HEK293 (cell line): ENCODE measurements around the gene COX7A2L.

ENCODE experiments used
- CTCF ChIA-PET: fragments of 350-600 bp; formaldehyde crosslinking; extraction: SDS; loops from one replicate; lab custom pipeline; 2021; ENCODE audit warnings: antibody characterized with exemption; lab: Yijun Ruan, JAX
- POLR2A ChIA-PET: fragments of 300-600 bp; formaldehyde crosslinking; extraction: SDS; loops from one replicate; lab custom pipeline; 2020; ENCODE audit warnings: antibody characterized with exemption, inconsistent platforms; lab: Yijun Ruan, JAX
- H3K27ac ChIP-seq: fragments of 200-500 bp; sonication (Bioruptor generic); 2 replicates; pipeline ENCODE4 v1.5.1; 2014; ENCODE audit warnings: low read depth, low read length, control low read depth, inconsistent platforms; ENCODE audit errors: extremely low read depth
- H3K36me3 ChIP-seq, 2 experiments: fragments of 200-500 bp in 1 of 2; sonication (Bioruptor generic) in 1 of 2; 1 replicate in 1 of 2; 2 replicates in 1 of 2; pipeline ENCODE4 v1.5.1; 2014 to 2017; ENCODE audit warnings: inconsistent platforms in 2 of 2, low read length in 2 of 2; ENCODE audit not compliant: control insufficient read depth in 2 of 2, insufficient read depth in 1 of 2
- H3K4me1 ChIP-seq: fragments of 200-500 bp; sonication (Bioruptor generic); 2 replicates; pipeline ENCODE4 v1.5.1; 2014; ENCODE audit warnings: mild to moderate bottlenecking, low read length, inconsistent platforms; ENCODE audit not compliant: control insufficient read depth, insufficient read depth
- H3K4me3 ChIP-seq: 2 replicates; pipeline ENCODE4 v1.5.1; 2011; ENCODE audit warnings: low read depth, mild to moderate bottlenecking, control low read depth, low read length, moderate library complexity
- H3K9me3 ChIP-seq: fragments of 200-500 bp; sonication (Bioruptor generic); 2 replicates; pipeline ENCODE4 v1.5.1; 2014; ENCODE audit warnings: low read depth, low read length, inconsistent platforms; ENCODE audit not compliant: control insufficient read depth, insufficient read depth
- BCL11B ChIP-seq: fragments of 450-650 bp; formaldehyde crosslinking; IDR thresholded peaks from 2 replicates; pipeline ENCODE4 v1.5.1; 2016; ENCODE audit warnings: low read depth, missing biosample characterization, missing genetic modification characterization
- HOXD13 ChIP-seq: sonication (generic); formaldehyde crosslinking; IDR thresholded peaks from 2 replicates; pipeline ENCODE4 v1.8.0; 2022; ENCODE audit warnings: missing genetic modification reagents, borderline replicate concordance
- SP7 ChIP-seq: fragments of 450-650 bp; formaldehyde crosslinking; IDR thresholded peaks from 2 replicates; pipeline ENCODE4 v1.5.1; 2016; ENCODE audit warnings: missing biosample characterization, missing genetic modification characterization
- WT1 ChIP-seq: fragments of 450-650 bp; formaldehyde crosslinking; IDR thresholded peaks from 2 replicates; pipeline ENCODE4 v1.5.1; 2016; ENCODE audit warnings: missing biosample characterization, missing genetic modification characterization
- ZBTB21 ChIP-seq: fragments of 450-650 bp; formaldehyde crosslinking; IDR thresholded peaks from 2 replicates; pipeline ENCODE4 v1.5.1; 2017; ENCODE audit warnings: missing biosample characterization, missing genetic modification characterization
- ZIC2 ChIP-seq: fragments of 450-650 bp; formaldehyde crosslinking; IDR thresholded peaks from 2 replicates; pipeline ENCODE4 v1.5.1; 2016; ENCODE audit warnings: missing biosample characterization, missing genetic modification characterization
- ZNF132 ChIP-seq: fragments of 450-650 bp; formaldehyde crosslinking; IDR thresholded peaks from 2 replicates; pipeline ENCODE4 v1.5.1; 2017; ENCODE audit warnings: missing biosample characterization, missing genetic modification characterization, borderline replicate concordance
- ZNF133 ChIP-seq: fragments of 450-650 bp; formaldehyde crosslinking; IDR thresholded peaks from 2 replicates; pipeline ENCODE4 v1.5.1; 2016; ENCODE audit warnings: missing biosample characterization, missing genetic modification characterization
- ZNF138 ChIP-seq: fragments of 450-650 bp; formaldehyde crosslinking; IDR thresholded peaks from 2 replicates; pipeline ENCODE4 v1.5.1; 2016; ENCODE audit warnings: missing biosample characterization, missing genetic modification characterization, borderline replicate concordance
- ZNF140 ChIP-seq: fragments of 450-650 bp; formaldehyde crosslinking; IDR thresholded peaks from 2 replicates; pipeline ENCODE4 v1.5.1; 2016; ENCODE audit warnings: missing biosample characterization, missing genetic modification characterization
- ZNF202 ChIP-seq: fragments of 450-650 bp; formaldehyde crosslinking; IDR thresholded peaks from 2 replicates; pipeline ENCODE4 v1.5.1; 2016; ENCODE audit warnings: missing biosample characterization, missing genetic modification characterization, borderline replicate concordance
- ZNF248 ChIP-seq: fragments of 450-650 bp; formaldehyde crosslinking; IDR thresholded peaks from 2 replicates; pipeline ENCODE4 v1.5.1; 2017; ENCODE audit warnings: missing biosample characterization, missing genetic modification characterization
- ZNF354C ChIP-seq: fragments of 450-650 bp; formaldehyde crosslinking; IDR thresholded peaks from 2 replicates; pipeline ENCODE4 v1.5.1; 2016; ENCODE audit warnings: missing biosample characterization, missing genetic modification characterization, low read depth, borderline replicate concordance
- ZNF48 ChIP-seq: fragments of 450-650 bp; formaldehyde crosslinking; IDR thresholded peaks from 2 replicates; pipeline ENCODE4 v1.5.1; 2016; ENCODE audit warnings: missing biosample characterization, missing genetic modification characterization
- ZNF585B ChIP-seq: fragments of 450-650 bp; formaldehyde crosslinking; IDR thresholded peaks from 2 replicates; pipeline ENCODE4 v1.5.1; 2016; ENCODE audit warnings: missing biosample characterization, missing genetic modification characterization
- ZNF600 ChIP-seq: fragments of 450-650 bp; formaldehyde crosslinking; IDR thresholded peaks from 2 replicates; pipeline ENCODE4 v1.5.1; 2016; ENCODE audit warnings: missing biosample characterization, missing genetic modification characterization
- ZNF664 ChIP-seq: fragments of 450-650 bp; formaldehyde crosslinking; IDR thresholded peaks from 2 replicates; pipeline ENCODE4 v1.5.1; 2016; ENCODE audit warnings: missing biosample characterization, missing genetic modification characterization
- ZNF837 ChIP-seq: fragments of 450-650 bp; formaldehyde crosslinking; IDR thresholded peaks from 2 replicates; pipeline ENCODE4 v1.5.1; 2016; ENCODE audit warnings: missing biosample characterization, missing genetic modification characterization
- TF ChIP-seq, protein P1 (sequence below): fragments of 450-650 bp; formaldehyde crosslinking; IDR thresholded peaks from 2 replicates; pipeline ENCODE4 v1.5.1; 2016; ENCODE audit warnings: missing biosample characterization, missing genetic modification characterization
- TF ChIP-seq, protein P2 (sequence below): fragments of 450-650 bp; formaldehyde crosslinking; IDR thresholded peaks from 2 replicates; pipeline ENCODE4 v1.5.1; 2016; ENCODE audit warnings: missing biosample characterization, missing genetic modification characterization, borderline replicate concordance
- TF ChIP-seq, protein P3 (sequence below): fragments of 450-650 bp; formaldehyde crosslinking; IDR thresholded peaks from 2 replicates; pipeline ENCODE4 v1.5.1; 2016; ENCODE audit warnings: missing biosample characterization, missing genetic modification characterization

COX7A2L gene

DNA sequence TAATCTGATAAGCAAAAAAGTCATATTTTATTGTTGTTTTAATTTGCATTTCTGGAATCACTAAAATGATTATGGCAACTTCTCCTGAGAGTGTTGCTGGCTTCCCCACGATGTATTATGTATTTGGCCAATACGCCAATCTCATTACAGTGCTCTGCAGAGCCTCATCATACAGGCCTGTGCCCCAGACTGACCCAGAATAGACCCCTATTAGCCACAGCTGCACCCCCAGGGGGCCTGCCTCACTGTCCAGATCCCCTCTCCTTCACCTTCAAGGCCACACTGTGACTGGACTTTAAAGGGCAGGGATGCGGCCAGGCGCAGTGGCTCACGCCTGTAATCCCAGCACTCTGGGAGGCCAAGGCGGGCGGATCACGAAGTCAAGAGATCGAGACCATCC, 17.4 kb upstream of the COX7A2L start:
- CTCF ChIA-PET: interaction anchor here (1.7 kb wide), 1 partner anchor 8 kb away, joined by 4 read pairs; no protein-coding TSS in a partner anchor

DNA sequence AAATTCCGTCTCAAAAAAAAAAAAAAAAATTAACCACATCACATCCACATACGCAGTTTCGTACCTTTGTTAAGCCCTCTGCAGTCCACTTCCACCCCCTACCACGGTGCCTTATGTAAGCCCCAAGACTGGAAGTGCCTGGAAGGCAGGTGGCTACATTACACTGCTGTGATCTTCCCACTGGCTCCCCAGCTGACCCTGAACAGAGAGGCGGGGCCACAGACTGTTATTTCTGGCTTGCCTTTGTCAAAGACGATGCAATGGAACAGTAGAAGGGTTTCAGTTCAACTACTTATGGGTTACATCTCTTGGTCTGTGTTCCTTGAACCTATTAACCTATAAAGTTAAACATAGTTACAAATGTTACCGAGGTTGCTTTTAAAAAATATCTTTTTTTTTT, 15.7 kb upstream of the COX7A2L start:
- ChIA-PET POLR2A (no interaction called here), CTCF (interaction anchor here (1.7 kb wide), 1 partner anchor 10 kb away, joined by 4 read pairs; no protein-coding TSS in a partner anchor)
- no peak for TF ChIP-seq BCL11B
- 0 out of 2 replicates have a peak, but pooled peaks have one; percentile 34 for TF ChIP-seq ZNF600 (tag by site-specific recombination)
- H3K4me1 ChIP-seq: no peaks in the 10 kb centered on the region
- no peaks in the 10 kb centered on the region for H3K36me3 ChIP-seq
- H3K9me3 ChIP-seq: no peaks in the 10 kb centered on the region
- no peak overlapping the region for H3K27ac ChIP-seq
- H3K4me3 ChIP-seq: no peak overlapping the region

More for the DNA sequence above, 17.4 kb upstream of the COX7A2L start:
- POLR2A ChIA-PET: no interaction called here
- no peaks in the 10 kb centered on the region for H3K4me1 ChIP-seq
- H3K36me3 ChIP-seq: no peaks in the 10 kb centered on the region
- no peak overlapping the region for H3K27ac ChIP-seq
- TF ChIP-seq ZNF585B (no peak), ZNF132 (tag by site-specific recombination) (no peak), ZNF133 (tag by site-specific recombination) (no peak), ZNF140 (no peak), ZNF354C (tag by site-specific recombination) (no peak), ZNF837 (no peak), WT1 (tag by site-specific recombination) (no peak), ZIC2 (no peak), HOXD13 (CRISPR knock-in tag) (no peak), ZNF138 (tag by site-specific recombination) (no peak), ZNF48 (tag by site-specific recombination) (no peak), ZBTB21 (tag by site-specific recombination) (no peak), ZNF202 (tag by site-specific recombination) (no peak), SP7 (tag by site-specific recombination) (no peak), ZNF664 (no peak), ZNF248 (tag by site-specific recombination) (no peak)
- TF ChIP-seq, protein P1, sequence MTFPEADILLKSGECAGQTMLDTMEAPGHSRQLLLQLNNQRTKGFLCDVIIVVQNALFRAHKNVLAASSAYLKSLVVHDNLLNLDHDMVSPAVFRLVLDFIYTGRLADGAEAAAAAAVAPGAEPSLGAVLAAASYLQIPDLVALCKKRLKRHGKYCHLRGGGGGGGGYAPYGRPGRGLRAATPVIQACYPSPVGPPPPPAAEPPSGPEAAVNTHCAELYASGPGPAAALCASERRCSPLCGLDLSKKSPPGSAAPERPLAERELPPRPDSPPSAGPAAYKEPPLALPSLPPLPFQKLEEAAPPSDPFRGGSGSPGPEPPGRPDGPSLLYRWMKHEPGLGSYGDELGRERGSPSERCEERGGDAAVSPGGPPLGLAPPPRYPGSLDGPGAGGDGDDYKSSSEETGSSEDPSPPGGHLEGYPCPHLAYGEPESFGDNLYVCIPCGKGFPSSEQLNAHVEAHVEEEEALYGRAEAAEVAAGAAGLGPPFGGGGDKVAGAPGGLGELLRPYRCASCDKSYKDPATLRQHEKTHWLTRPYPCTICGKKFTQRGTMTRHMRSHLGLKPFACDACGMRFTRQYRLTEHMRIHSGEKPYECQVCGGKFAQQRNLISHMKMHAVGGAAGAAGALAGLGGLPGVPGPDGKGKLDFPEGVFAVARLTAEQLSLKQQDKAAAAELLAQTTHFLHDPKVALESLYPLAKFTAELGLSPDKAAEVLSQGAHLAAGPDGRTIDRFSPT (tag by site-specific recombination): no peak
- TF ChIP-seq, protein P2, sequence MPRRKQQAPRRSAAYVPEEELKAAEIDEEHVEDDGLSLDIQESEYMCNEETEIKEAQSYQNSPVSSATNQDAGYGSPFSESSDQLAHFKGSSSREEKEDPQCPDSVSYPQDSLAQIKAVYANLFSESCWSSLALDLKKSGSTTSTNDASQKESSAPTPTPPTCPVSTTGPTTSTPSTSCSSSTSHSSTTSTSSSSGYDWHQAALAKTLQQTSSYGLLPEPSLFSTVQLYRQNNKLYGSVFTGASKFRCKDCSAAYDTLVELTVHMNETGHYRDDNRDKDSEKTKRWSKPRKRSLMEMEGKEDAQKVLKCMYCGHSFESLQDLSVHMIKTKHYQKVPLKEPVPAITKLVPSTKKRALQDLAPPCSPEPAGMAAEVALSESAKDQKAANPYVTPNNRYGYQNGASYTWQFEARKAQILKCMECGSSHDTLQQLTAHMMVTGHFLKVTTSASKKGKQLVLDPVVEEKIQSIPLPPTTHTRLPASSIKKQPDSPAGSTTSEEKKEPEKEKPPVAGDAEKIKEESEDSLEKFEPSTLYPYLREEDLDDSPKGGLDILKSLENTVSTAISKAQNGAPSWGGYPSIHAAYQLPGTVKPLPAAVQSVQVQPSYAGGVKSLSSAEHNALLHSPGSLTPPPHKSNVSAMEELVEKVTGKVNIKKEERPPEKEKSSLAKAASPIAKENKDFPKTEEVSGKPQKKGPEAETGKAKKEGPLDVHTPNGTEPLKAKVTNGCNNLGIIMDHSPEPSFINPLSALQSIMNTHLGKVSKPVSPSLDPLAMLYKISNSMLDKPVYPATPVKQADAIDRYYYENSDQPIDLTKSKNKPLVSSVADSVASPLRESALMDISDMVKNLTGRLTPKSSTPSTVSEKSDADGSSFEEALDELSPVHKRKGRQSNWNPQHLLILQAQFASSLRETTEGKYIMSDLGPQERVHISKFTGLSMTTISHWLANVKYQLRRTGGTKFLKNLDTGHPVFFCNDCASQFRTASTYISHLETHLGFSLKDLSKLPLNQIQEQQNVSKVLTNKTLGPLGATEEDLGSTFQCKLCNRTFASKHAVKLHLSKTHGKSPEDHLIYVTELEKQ (tag by site-specific recombination): no peak
- TF ChIP-seq, protein P3, sequence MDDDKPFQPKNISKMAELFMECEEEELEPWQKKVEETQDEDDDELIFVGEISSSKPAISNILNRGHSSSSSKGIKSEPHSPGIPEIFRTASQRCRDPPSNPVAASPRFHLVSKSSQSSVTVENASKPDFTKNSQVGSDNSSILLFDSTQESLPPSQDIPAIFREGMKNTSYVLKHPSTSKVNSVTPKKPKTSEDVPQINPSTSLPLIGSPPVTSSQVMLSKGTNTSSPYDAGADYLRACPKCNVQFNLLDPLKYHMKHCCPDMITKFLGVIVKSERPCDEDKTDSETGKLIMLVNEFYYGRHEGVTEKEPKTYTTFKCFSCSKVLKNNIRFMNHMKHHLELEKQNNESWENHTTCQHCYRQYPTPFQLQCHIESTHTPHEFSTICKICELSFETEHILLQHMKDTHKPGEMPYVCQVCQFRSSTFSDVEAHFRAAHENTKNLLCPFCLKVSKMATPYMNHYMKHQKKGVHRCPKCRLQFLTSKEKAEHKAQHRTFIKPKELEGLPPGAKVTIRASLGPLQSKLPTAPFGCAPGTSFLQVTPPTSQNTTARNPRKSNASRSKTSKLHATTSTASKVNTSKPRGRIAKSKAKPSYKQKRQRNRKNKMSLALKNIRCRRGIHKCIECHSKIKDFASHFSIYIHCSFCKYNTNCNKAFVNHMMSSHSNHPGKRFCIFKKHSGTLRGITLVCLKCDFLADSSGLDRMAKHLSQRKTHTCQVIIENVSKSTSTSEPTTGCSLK (tag by site-specific recombination): no peak
- H3K9me3 ChIP-seq: no peaks in the 10 kb centered on the region
- H3K4me3 ChIP-seq: no peak overlapping the region
